ENCODE results near the gene CCN2. TPM values are rescaled to one million over a fixed set of nuclear protein-coding genes. Genes with fewer than 3 reads are reported as not detected.
"Not testable (repeated sequence)": the region's sequence is repeated elsewhere in the genome, so short reads cannot be mapped to it uniquely, and the experiment has no call there.

The CCN2 gene
- total RNA-seq, 2 donors from 2014 or later, result 0.20 TPM; not detected in 1

- H3K4me1 Mint-ChIP-seq; H3K9me3 ChIP-seq (ENCODE audit: control insufficient read depth, low read length, poor library complexity, severe bottlenecking); H3K27ac Mint-ChIP-seq; H3K36me3 Mint-ChIP-seq (ENCODE audit: low read depth); ATAC-seq; H3K4me3 Mint-ChIP-seq; DNase-seq: not testable (repeated sequence)
- H3K27me3 Mint-ChIP-seq, result peaks cover 25% of the 10 kb centered on the region
Observed at GRCh38 chr6:131901326-131901873, 49.8 kb downstream of the CCN2 start.

- peaks cover 6% of the 10 kb centered on the region for H3K36me3 Mint-ChIP-seq (ENCODE audit: low read depth)
- ATAC-seq, result no peak
- no peaks in the 10 kb centered on the region for H3K9me3 ChIP-seq (ENCODE audit: control insufficient read depth, low read length, poor library complexity, severe bottlenecking)
- no peak for DNase-seq
- H3K27me3 Mint-ChIP-seq, result peaks cover 25% of the 10 kb centered on the region
- H3K4me1 Mint-ChIP-seq, result peaks cover 3% of the 10 kb centered on the region
- H3K27ac Mint-ChIP-seq, result no peak overlapping the region
- H3K4me3 Mint-ChIP-seq, result no peak overlapping the region
Observed at GRCh38 chr6:131900231-131900630, 50.9 kb downstream of the CCN2 start.

GRCh38 chr6:131898718-131899117 lies 52.5 kb downstream of the CCN2 start:
- H3K9me3 ChIP-seq (ENCODE audit: control insufficient read depth, low read length, poor library complexity, severe bottlenecking), result no peaks in the 10 kb centered on the region
- Mint-ChIP-seq H3K27me3 (peaks cover 17% of the 10 kb centered on the region), H3K27ac (no peak overlapping the region), H3K4me1 (peaks cover 8% of the 10 kb centered on the region), H3K36me3 (ENCODE audit: low read depth) (peaks cover 6% of the 10 kb centered on the region), H3K4me3 (no peak overlapping the region)
- ATAC-seq (no peak), DNase-seq (no peak)

Other genes with a start within 250 kb of the CCN2 start
- gene OR2A4, start 250.0 kb downstream of the CCN2 start, total RNA-seq, result not detected
- gene CTAGE9, start 240.4 kb downstream of the CCN2 start, total RNA-seq, result not detected
- gene ENPP1, start 143.4 kb downstream of the CCN2 start, total RNA-seq, result 1 to 10 TPM; 1.7 to 2.1 TPM